ENCODE results near the gene CFAP61. TPM values are rescaled to one million over a fixed set of nuclear protein-coding genes. Genes with fewer than 3 reads are reported as not detected.
A peak's percentile ranks its signal among the peaks of the same experiment; 100 is the strongest.

Gene CFAP61
- total and polyA plus RNA-seq, 9 of the 15 experiments (the other 6 are each of a cell fraction or from before 2014, with no cell fraction given), result 0.11 TPM; not detected in 8

GRCh38 chr20:20130399-20130798 lies 78.1 kb downstream of the CFAP61 start:
- no TSS peak for BruUV-seq (replicated peaks)
- Histone ChIP-seq H3K9ac (ENCODE audit: insufficient read depth in 1 of 2, low read depth in 2 of 2, low read length in 2 of 2) (no peak overlapping the region), H2AFZ (ENCODE audit: low read depth, low read length) (no peak overlapping the region), H3K4me3 (no peak overlapping the region), H3K4me1 (replicated peaks in 1 of 2; ENCODE audit: control insufficient read depth in 2 of 2, insufficient read depth in 2 of 2, low read length in 2 of 2) (no peaks in the 10 kb centered on the region), H3K4me2 (ENCODE audit: insufficient read depth, low read length) (no peak overlapping the region), H3K36me3 (ENCODE audit: control insufficient read depth, insufficient read depth, low read length) (no peaks in the 10 kb centered on the region), H3K27me3 (ENCODE audit: control insufficient read depth in 2 of 2, insufficient read depth in 2 of 2, low read length in 2 of 2) (no peaks in the 10 kb centered on the region), H3K9me1 (ENCODE audit: control insufficient read depth, insufficient read depth, low read length) (no peaks in the 10 kb centered on the region), H3K9me3 (replicated peaks; ENCODE audit: control insufficient read depth, insufficient read depth, low read depth, low read length) (no peaks in the 10 kb centered on the region), H4K20me1 (replicated peaks; ENCODE audit: control insufficient read depth, insufficient read depth, low read length) (no peaks in the 10 kb centered on the region), H3K27ac (ENCODE audit: extremely low read depth, low read depth, low read length) (no peak overlapping the region), H3K79me2 (ENCODE audit: control insufficient read depth, insufficient read depth, low read length) (no peaks in the 10 kb centered on the region)
- POLR2A ChIA-PET, result no interaction called here
- intact Hi-C loops (cut with micrococcal nuclease) (no loop called here), in situ Hi-C loops (cut with MboI) (no loop called here)
- FAIRE-seq (no peak), DNase-seq (ENCODE audit: extremely low read depth in 1 of 4, low spot score in 3 of 4) (peak in 1 of 4 experiments; percentile 3), ATAC-seq (no peak)
- CTCF ChIA-PET (ENCODE audit: low intra/inter-chr PET ratio), result no interaction called here
- TF ChIP-seq KLF16 (IDR thresholded peaks at IDR 0.05), result no peak
- no peak for TF ChIP-seq ADNP (tag; IDR thresholded peaks at IDR 0.05)
- TF ChIP-seq TCF3 (CRISPR knock-in tag; IDR thresholded peaks at IDR 0.05), result no peak
- no peak for TF ChIP-seq BCOR (IDR thresholded peaks at IDR 0.05)
- TF ChIP-seq DMBX1 (CRISPR knock-in tag; IDR thresholded peaks at IDR 0.05; ENCODE audit: borderline replicate concordance), result no peak
- no peak for TF ChIP-seq YBX1 (IDR thresholded peaks at IDR 0.05)
- TF ChIP-seq FOXJ2 (tag; IDR thresholded peaks at IDR 0.05), result no peak
- TF ChIP-seq IRF1 (CRISPR knock-in tag; IDR thresholded peaks at IDR 0.05; ENCODE audit: borderline replicate concordance), result no peak
- TF ChIP-seq NR2C2 (CRISPR knock-in tag; IDR thresholded peaks at IDR 0.05), result no peak
- no peak for TF ChIP-seq NR2C2 (tag; IDR thresholded peaks at IDR 0.05)
- TF ChIP-seq, protein P1, sequence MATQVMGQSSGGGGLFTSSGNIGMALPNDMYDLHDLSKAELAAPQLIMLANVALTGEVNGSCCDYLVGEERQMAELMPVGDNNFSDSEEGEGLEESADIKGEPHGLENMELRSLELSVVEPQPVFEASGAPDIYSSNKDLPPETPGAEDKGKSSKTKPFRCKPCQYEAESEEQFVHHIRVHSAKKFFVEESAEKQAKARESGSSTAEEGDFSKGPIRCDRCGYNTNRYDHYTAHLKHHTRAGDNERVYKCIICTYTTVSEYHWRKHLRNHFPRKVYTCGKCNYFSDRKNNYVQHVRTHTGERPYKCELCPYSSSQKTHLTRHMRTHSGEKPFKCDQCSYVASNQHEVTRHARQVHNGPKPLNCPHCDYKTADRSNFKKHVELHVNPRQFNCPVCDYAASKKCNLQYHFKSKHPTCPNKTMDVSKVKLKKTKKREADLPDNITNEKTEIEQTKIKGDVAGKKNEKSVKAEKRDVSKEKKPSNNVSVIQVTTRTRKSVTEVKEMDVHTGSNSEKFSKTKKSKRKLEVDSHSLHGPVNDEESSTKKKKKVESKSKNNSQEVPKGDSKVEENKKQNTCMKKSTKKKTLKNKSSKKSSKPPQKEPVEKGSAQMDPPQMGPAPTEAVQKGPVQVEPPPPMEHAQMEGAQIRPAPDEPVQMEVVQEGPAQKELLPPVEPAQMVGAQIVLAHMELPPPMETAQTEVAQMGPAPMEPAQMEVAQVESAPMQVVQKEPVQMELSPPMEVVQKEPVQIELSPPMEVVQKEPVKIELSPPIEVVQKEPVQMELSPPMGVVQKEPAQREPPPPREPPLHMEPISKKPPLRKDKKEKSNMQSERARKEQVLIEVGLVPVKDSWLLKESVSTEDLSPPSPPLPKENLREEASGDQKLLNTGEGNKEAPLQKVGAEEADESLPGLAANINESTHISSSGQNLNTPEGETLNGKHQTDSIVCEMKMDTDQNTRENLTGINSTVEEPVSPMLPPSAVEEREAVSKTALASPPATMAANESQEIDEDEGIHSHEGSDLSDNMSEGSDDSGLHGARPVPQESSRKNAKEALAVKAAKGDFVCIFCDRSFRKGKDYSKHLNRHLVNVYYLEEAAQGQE (IDR thresholded peaks at IDR 0.05; ENCODE audit: borderline replicate concordance), result no peak
- TF ChIP-seq, protein P1 (CRISPR knock-in tag; IDR thresholded peaks at IDR 0.05; ENCODE audit: low read depth), result no peak
- TF ChIP-seq HBP1 (CRISPR knock-in tag; IDR thresholded peaks at IDR 0.05), result no peak
- TF ChIP-seq ETV6 (IDR thresholded peaks at IDR 0.05; ENCODE audit: borderline replicate concordance in 1 of 2, low read depth in 2 of 2, low read length in 1 of 2), result no peak
- no peak for TF ChIP-seq ETV6 (CRISPR knock-in tag; IDR thresholded peaks at IDR 0.05; ENCODE audit: borderline replicate concordance)
